ENCODE data around the gene NCKAP5. TPM values are rescaled to one million over a fixed set of nuclear protein-coding genes. Genes with fewer than 3 reads are reported as not detected.

Gene NCKAP5
- total and polyA plus RNA-seq, 2 donors (not counting 1 experiment from before 2014, with no cell fraction given) = not detected

DNA sequence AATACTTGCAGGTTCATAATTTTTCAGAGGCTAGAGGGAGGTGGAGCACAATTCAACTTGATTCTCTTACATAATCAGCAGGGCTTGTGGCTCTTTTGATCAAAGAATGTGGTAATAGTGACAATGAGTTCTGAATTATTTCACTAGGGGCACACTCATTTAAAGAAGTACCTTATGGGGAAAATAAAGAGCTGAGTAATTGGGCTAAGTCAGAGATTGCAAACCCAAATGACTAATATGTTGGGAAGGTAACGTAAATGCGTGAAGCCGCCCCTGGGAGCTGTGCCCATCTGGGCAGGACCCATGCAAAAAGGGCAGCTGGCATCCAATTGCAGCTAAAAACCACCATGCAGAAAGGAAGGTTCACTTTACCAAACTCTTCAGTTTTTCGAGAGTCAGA, 35.3 kb downstream of the NCKAP5 start:
- intact Hi-C loops (cut with micrococcal nuclease) = no loop called here
- POLR2A ChIA-PET = no interaction called here

DNA sequence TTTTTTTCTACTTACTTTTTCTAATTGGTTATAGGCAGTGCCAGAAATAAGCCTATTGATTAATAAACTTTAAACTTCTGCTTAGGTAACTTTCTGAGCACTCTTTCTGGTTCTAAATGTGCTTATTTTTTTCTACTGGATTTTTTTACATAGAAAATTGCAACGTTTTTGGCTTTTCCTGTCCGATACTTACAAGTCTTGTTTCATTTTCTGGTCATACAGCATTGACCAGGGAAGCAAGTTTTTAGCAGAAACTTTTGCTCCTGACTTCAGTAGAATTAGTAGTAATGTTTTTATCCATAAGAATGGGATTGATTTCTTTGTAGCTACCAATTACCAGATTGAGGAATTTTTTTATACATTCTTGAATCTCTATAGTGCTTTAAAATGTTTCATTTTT, 36.9 kb downstream of the NCKAP5 start:
- Histone ChIP-seq H3K9ac (ENCODE audit: low read length) (no peak overlapping the region), H3K36me3 (replicated peaks in 1 of 2; ENCODE audit: control extremely low read depth in 1 of 2, control insufficient read depth in 1 of 2, extremely low read depth in 1 of 2, insufficient read depth in 2 of 2, low read length in 1 of 2) (no peaks in the 10 kb centered on the region), H3K4me2 (replicated peaks; ENCODE audit: low read depth, low read length, poor library complexity, severe bottlenecking) (no peak overlapping the region), H3K4me3 (ENCODE audit: control extremely low read depth in 1 of 5, extremely low read depth in 1 of 5, insufficient read depth in 1 of 5, low read depth in 2 of 5, low read length in 4 of 5) (no peak overlapping the region), H4K20me1 (ENCODE audit: control insufficient read depth, insufficient read depth, low read length, poor library complexity, severe bottlenecking) (no peaks in the 10 kb centered on the region), H3K9me3 (ENCODE audit: control extremely low read depth in 1 of 3, control insufficient read depth in 2 of 3, insufficient read depth in 1 of 3, low read length in 2 of 3) (no peaks in the 10 kb centered on the region), H3K79me2 (ENCODE audit: control insufficient read depth, insufficient read depth, low read length) (no peaks in the 10 kb centered on the region), H3K27ac (ENCODE audit: low read length in 2 of 2) (no peak overlapping the region), H3K4me1 (ENCODE audit: control insufficient read depth in 2 of 2, insufficient read depth in 2 of 2, low read length in 2 of 2) (no peaks in the 10 kb centered on the region), H2AFZ (ENCODE audit: insufficient read depth, low read depth, low read length, poor library complexity, severe bottlenecking) (no peak overlapping the region), H3K27me3 (replicated peaks in 1 of 4; ENCODE audit: control extremely low read depth in 1 of 4, control insufficient read depth in 3 of 4, insufficient read depth in 4 of 4, low read length in 3 of 4) (no peaks in the 10 kb centered on the region)
- H3K9me3 Mint-ChIP-seq (ENCODE audit: insufficient read depth) = no peaks in the 10 kb centered on the region
- WGBS (ENCODE audit: insufficient coverage) = no CpG with 5 or more reads among the region's 2 CpGs
- ChIA-PET CTCF (no interaction called here), POLR2A (no interaction called here)
- intact Hi-C loops (cut with micrococcal nuclease) = no loop called here
- peaks cover 6% of the 10 kb centered on the region for H3K27me3 Mint-ChIP-seq
- H3K4me1 Mint-ChIP-seq = no peaks in the 10 kb centered on the region
- H3K4me3 Mint-ChIP-seq = no peak overlapping the region
- H3K27ac Mint-ChIP-seq = no peak overlapping the region
- no peak for DNase-seq
- ATAC-seq (ENCODE audit: low read depth) = no peak
- TF ChIP-seq, protein P1, sequence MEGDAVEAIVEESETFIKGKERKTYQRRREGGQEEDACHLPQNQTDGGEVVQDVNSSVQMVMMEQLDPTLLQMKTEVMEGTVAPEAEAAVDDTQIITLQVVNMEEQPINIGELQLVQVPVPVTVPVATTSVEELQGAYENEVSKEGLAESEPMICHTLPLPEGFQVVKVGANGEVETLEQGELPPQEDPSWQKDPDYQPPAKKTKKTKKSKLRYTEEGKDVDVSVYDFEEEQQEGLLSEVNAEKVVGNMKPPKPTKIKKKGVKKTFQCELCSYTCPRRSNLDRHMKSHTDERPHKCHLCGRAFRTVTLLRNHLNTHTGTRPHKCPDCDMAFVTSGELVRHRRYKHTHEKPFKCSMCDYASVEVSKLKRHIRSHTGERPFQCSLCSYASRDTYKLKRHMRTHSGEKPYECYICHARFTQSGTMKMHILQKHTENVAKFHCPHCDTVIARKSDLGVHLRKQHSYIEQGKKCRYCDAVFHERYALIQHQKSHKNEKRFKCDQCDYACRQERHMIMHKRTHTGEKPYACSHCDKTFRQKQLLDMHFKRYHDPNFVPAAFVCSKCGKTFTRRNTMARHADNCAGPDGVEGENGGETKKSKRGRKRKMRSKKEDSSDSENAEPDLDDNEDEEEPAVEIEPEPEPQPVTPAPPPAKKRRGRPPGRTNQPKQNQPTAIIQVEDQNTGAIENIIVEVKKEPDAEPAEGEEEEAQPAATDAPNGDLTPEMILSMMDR (IDR thresholded peaks at IDR 0.05) = no peak
- TF ChIP-seq EZH2 (IDR thresholded peaks at IDR 0.05; ENCODE audit: borderline replicate concordance, insufficient read depth, low read depth, low read length, poor library complexity, severe bottlenecking) = no peak

More for the DNA sequence above, 35.3 kb downstream of the NCKAP5 start:
- Mint-ChIP-seq H3K4me1 (no peaks in the 10 kb centered on the region), H3K27me3 (peaks cover 6% of the 10 kb centered on the region), H3K9me3 (ENCODE audit: insufficient read depth) (no peaks in the 10 kb centered on the region), H3K27ac (no peak overlapping the region), H3K4me3 (no peak overlapping the region)
- Histone ChIP-seq H3K9me3 (ENCODE audit: control extremely low read depth in 1 of 3, control insufficient read depth in 2 of 3, insufficient read depth in 1 of 3, low read length in 2 of 3) (no peaks in the 10 kb centered on the region), H3K4me1 (ENCODE audit: control insufficient read depth in 2 of 2, insufficient read depth in 2 of 2, low read length in 2 of 2) (no peaks in the 10 kb centered on the region), H4K20me1 (ENCODE audit: control insufficient read depth, insufficient read depth, low read length, poor library complexity, severe bottlenecking) (no peaks in the 10 kb centered on the region), H3K79me2 (ENCODE audit: control insufficient read depth, insufficient read depth, low read length) (no peaks in the 10 kb centered on the region), H3K4me2 (replicated peaks; ENCODE audit: low read depth, low read length, poor library complexity, severe bottlenecking) (no peak overlapping the region), H3K9ac (ENCODE audit: low read length) (no peak overlapping the region), H2AFZ (ENCODE audit: insufficient read depth, low read depth, low read length, poor library complexity, severe bottlenecking) (no peak overlapping the region), H3K36me3 (replicated peaks in 1 of 2; ENCODE audit: control extremely low read depth in 1 of 2, control insufficient read depth in 1 of 2, extremely low read depth in 1 of 2, insufficient read depth in 2 of 2, low read length in 1 of 2) (no peaks in the 10 kb centered on the region), H3K27ac (ENCODE audit: low read length in 2 of 2) (no peak overlapping the region), H3K27me3 (replicated peaks in 1 of 4; ENCODE audit: control extremely low read depth in 1 of 4, control insufficient read depth in 3 of 4, insufficient read depth in 4 of 4, low read length in 3 of 4) (no peaks in the 10 kb centered on the region), H3K4me3 (ENCODE audit: control extremely low read depth in 1 of 5, extremely low read depth in 1 of 5, insufficient read depth in 1 of 5, low read depth in 2 of 5, low read length in 4 of 5) (no peak overlapping the region)
- ATAC-seq (ENCODE audit: low read depth) (no peak), DNase-seq (no peak)
- no CpG with 5 or more reads among the region's 4 CpGs for WGBS (ENCODE audit: insufficient coverage)
- CTCF ChIA-PET = no interaction called here
- TF ChIP-seq, protein P1 (IDR thresholded peaks at IDR 0.05) = no peak
- no peak for TF ChIP-seq EZH2 (IDR thresholded peaks at IDR 0.05; ENCODE audit: borderline replicate concordance, insufficient read depth, low read depth, low read length, poor library complexity, severe bottlenecking)
